Activated CD8-positive, alpha-beta memory T cell treated with anti-CD3 and anti-CD28 coated beads, Interleukin-2, amount 50 U/mL, for 4 hours (primary cell): ENCODE results near the gene VPS18.

Experiments used
- DNase-seq: peaks from one replicate; pipeline ENCODE4 v3.0.0-alpha.2; 2020

VPS18 gene

GRCh38 chr15:40925863-40926658, 31.8 kb downstream of the VPS18 start:
- DNase-seq = no peak

- DNase-seq = no peak
These were observed 32.6 kb downstream of the VPS18 start for GRCh38 chr15:40926659-40927494.

DNA sequence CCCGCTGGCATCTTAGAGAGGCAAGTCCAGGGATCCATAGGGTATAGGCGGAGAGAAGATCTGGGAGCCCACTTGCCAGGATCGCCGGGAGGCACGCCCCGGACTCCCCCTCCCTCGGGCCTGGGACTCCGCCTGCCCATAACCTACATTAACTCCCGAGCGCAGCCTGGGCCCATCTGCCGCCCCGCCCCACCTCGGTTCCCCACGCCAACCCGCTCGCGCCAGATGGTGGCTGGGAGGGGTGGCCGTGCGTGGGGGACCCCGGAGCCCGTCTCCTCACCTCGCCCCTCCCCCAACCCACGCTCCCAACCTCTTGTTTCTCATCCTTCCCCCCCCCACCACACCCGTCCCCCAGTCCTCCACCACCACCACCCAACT, 33.2 kb downstream of the VPS18 start:
- no peak for DNase-seq

GRCh38 chr15:40927873-40928806, 33.9 kb downstream of the VPS18 start:
- no peak for DNase-seq

DNA sequence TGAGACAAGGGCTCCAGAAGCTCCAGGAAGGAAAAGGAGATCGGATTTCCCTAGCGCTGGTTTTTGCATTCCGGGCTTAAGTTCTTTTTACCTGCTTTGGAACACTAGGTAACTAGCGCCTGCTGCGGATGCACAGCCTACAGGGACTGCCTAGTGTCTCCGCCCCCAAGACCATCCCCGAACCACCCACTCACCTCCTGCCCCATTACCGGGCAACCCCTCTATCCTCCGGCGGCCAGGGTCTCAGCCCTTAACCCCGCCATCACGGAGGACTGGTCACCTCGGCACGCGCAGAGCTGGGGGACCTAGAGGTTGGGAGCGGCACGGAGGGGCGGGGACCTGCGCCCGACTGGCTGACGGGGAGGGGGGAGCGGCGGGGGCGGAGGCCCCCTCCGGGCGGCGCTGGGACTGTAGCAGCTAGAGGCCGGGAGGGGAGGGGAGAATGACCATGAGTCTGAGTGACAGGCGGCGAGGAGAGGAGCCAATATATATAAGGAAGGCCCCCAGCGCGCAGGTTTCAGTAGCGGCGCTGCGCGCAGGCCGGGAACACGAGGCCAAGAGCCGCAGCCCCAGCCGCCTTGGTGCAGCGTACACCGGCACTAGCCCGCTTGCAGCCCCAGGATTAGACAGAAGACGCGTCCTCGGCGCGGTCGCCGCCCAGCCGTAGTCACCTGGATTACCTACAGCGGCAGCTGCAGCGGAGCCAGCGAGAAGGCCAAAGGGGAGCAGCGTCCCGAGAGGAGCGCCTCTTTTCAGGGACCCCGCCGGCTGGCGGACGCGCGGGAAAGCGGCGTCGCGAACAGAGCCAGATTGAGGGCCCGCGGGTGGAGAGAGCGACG, 34.8 kb downstream of the VPS18 start, which contains the start of gene DLL4:
TSS of gene DLL4 (plus strand) at position 520 of the 839 bp plus-strand sequence. CDS start 329 bp downstream, outside the sequence.
- peak; percentile 46 for DNase-seq

GRCh38 chr15:40929660-40930429, 35.6 kb downstream of the VPS18 start:
- DNase-seq = no peak

DNA sequence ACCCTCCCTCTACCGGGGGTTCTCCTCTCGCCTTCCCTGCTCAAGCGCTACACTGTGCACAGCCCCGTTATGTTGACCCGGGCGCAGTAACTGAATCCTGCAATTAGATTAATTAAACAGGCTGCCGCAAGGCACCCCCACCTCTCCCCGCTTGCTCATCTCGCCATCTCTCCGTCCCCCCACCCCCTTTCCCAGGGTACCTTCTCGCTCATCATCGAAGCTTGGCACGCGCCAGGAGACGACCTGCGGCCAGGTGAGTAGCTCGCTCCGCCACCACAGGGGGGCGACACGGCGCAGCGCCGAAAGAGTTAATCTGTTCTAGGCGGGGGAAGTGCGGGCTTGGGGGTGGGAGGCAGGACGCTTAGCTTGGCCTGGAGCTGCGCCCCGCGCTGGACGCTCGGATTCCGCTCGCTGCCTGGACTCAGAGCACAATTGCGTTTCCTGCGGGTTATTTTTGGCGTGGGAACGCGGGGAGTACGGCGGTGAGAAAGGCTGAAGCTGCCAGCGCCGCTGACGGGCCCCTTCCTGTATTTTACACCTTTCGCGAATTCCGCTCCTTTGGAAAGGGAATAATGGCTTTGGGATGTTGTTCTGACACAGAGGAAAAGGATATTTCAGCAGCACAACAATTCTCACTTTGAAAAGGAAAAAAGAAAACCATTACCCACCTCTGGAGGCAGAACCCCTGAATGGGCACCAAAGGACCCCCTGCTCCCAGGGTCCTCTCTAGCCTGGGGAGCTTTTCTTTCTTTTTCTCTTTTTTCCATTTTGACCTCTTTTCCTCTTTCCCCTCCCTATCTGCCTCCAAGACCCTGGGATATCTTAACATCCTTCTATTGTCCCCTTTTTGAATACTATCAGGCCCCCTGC, 36.4 kb downstream of the VPS18 start:
- peak; percentile 60 for DNase-seq

- DNase-seq = no peak
These were observed 37.3 kb downstream of the VPS18 start for GRCh38 chr15:40931300-40932142.

GRCh38 chr15:40932156-40932555, 37.9 kb downstream of the VPS18 start:
- DNase-seq = no peak

- no peak for DNase-seq
These were observed 38.6 kb downstream of the VPS18 start for GRCh38 chr15:40932649-40933516.

GRCh38 chr15:40933517-40933902, 39.3 kb downstream of the VPS18 start:
- DNase-seq = no peak

DNA sequence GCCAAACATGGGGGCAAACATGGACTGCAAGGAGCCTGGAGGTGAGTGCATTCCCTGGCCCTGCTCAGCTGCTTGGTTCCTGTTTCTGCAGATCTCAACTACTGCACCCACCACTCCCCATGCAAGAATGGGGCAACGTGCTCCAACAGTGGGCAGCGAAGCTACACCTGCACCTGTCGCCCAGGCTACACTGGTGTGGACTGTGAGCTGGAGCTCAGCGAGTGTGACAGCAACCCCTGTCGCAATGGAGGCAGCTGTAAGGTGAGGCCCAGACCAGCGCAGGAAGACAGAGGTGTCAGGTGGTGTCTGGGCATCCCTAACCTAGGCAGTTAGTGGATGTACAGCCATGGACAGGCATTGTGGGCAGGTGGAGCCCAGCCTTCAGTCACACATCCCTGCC, 40.2 kb downstream of the VPS18 start:
- DNase-seq = no peak

DNA sequence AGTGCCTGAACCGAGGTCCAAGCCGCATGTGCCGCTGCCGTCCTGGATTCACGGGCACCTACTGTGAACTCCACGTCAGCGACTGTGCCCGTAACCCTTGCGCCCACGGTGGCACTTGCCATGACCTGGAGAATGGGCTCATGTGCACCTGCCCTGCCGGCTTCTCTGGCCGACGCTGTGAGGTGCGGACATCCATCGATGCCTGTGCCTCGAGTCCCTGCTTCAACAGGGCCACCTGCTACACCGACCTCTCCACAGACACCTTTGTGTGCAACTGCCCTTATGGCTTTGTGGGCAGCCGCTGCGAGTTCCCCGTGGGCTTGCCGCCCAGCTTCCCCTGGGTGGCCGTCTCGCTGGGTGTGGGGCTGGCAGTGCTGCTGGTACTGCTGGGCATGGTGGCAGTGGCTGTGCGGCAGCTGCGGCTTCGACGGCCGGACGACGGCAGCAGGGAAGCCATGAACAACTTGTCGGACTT, 42.0 kb downstream of the VPS18 start:
- no peak for DNase-seq

- DNase-seq = no peak
These were observed 42.7 kb downstream of the VPS18 start for GRCh38 chr15:40936709-40937666.

- no peak for DNase-seq
These were observed 43.7 kb downstream of the VPS18 start for GRCh38 chr15:40937762-40938535.

GRCh38 chr15:40938536-40938870, 44.3 kb downstream of the VPS18 start:
- DNase-seq = no peak
